ENCODE measurements around the gene MYH16. TPM values are rescaled to one million over a fixed set of nuclear protein-coding genes. Genes with fewer than 3 reads are reported as not detected.
"Not testable (repeated sequence)": the region's sequence is repeated elsewhere in the genome, so short reads cannot be mapped to it uniquely, and the experiment has no call there.

The MYH16 gene
- not detected for total RNA-seq (ENCODE audit: insufficient read depth, low replicate concordance)

DNA sequence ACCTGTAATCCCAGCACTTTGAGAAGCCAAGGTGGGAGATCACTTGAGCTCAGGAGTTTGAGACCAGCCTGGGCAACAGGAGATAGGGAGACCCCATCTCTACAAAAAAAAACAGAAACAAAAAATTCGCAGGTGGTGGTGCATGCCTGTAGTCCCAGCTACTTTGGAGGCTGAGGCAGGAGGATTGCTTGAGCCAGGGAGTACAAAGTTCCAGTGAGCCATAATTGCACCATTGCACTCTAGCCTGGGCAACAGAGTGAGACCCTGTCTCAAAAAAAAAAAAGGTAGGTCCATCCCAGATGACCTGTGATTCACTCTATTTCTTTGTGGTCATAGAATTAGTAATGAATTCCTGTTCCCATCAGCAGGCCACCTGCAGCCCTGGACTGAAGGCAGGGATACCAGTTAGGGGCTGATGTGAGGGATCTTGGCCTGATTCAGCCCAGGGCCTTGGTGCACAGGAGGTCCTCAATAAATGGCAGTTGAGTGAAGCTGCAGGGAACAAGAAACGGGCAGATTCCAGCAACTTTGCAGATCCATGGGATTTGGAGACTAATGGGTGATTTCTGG lies at the start of gene MYH16:
MYH16 (plus strand) TSS at position 364 of the 570 bp plus-strand sequence.
- DNase-seq (ENCODE audit: low spot score), result no peak

DNA sequence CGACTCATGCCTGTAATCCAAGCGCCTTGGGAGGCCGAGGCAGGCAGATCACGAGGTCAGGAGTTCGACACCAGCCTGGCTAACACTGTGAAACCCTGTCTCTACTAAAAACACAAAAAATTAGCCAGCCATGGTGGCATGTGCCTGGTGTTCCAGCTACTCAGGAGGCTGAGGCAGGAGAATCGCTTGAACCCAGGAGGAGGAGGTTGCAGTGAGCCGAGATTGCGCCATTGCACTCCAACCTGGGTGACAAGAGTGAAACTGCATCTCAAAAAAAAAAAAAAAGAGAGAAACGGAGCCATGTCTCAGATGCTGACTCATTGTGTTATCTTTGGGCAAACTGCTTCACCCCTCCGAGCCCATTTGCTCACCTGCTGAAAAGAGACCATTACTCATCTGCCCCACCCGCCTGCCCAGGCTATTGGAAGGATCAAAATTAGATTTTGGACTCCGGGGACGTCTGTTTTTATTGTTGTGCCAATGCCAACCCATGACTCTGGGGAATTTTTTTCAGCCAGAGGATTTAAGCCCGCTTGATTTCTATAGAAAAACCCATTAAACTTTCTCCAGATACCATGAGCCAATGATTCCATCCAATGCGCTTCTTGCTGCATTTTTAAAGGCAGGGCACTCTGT lies 48.3 kb upstream of the MYH16 start:
- DNase-seq (ENCODE audit: low spot score), result not testable (repeated sequence)

DNA sequence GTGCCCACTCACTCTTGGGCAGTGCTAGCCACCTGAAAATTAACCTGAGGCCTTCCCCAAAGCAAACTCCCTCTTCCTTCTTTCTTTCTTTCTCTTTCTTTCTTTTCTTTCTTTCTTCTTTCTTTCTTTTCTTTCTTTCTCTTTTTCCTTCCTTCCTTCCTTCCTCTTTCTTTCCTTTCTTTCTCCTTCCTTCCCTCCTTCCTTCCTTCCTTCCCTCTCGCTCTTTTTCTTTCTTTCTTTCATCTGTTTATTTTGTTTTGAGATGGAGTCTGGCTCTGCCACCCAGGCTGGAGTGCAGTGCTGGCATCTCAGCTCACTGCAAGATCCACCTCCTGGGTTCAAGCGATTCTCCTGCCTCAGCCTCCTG lies 47.8 kb upstream of the MYH16 start:
- no peak for DNase-seq (ENCODE audit: low spot score)

- DNase-seq (ENCODE audit: low spot score), result no peak
These were observed 43.4 kb upstream of the MYH16 start for GRCh38 chr7:99229234-99229633.

DNA sequence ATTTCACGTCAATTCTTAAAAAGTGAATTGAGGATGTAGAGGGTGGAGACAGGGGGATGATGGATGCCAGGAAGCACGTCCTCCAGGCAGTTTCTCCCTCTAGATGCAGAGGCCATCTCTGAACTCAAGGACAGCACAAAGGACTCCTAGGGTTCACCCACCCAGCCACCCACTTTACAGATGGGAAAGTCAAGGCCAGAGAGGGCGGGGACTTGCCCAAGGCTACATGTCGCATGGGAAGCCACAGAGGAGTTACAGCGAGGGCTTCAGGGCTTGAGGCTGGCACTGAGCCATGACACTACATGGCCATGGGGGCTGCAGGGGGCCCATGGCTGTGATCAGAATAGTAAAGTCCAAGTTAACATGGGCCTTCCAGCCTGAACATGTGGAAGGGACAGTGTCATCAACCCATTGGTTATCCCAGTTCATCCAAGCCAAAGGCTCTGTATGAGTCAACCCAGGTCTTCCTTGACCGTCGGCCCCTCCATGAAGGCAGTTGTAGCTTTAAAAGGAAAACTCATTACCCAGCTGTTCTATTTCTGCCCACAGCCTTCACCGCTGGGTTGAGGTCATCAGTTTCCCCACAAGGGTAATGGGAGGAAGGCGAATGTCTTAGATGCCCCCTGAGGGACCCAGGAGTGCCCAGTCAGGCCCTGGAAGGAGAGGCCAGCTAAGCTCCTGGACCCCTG lies 40.4 kb upstream of the MYH16 start:
- DNase-seq (ENCODE audit: low spot score), result no peak

DNA sequence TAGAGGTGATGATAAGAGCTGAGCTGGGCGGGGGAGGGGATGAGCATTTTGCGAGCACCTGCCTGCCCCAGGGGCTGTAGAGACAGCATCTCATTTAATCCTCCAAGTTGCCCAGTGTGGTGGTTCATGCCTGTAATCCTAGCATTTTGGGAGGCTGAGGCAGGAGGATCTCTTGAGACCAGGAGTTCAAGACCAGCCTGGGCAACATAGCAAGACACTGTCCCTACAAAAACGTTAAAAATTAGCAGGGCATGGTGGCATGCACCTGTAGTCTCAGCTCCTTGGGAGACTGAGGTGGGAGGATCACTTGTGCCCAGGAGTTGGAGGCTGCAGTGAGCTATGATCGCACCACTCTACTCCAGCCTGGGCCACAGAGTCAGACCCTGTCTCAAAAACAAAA lies 39.7 kb upstream of the MYH16 start:
- not testable (repeated sequence) for DNase-seq (ENCODE audit: low spot score)

DNA sequence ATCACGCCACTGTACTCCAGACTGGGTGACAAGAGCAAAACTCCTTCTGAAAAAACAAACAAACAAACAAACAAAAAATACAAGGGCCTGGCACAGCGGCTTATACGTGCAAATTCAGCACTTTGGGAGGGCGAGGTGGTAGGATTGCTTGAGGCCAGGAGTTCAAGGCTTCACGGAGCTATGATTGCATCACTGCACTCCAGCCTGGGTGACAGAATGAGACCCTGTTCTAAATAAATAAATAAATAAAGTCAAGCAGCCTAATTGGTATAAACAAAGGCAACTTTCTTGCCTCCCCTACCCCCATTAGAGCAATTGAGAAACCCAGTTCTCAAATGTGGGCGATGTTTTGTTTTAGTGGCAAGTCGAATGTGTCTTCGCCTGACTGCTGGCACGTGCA lies 38.5 kb upstream of the MYH16 start:
- no peak for DNase-seq (ENCODE audit: low spot score)

GRCh38 chr7:99235925-99236324 lies 36.7 kb upstream of the MYH16 start:
- no peak for DNase-seq (ENCODE audit: low spot score)

DNA sequence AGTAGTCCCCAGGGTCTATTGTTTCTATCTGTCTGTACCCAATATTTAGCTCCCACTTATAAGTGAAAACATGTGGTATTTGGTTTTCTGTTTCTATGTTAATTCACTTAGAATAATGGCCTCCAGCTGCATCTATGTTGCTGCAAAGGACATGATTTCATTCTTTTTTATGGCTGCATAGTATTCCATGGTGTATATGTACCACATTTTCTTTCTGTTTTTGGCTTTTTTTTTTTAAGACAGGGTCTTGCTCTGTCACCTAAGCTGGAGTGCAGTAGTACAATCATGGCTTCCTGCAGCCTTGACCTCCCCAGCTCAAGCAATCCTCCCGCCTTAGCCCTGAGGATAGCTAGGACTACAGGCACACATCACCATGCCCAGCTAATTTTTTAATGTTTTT lies 34.8 kb upstream of the MYH16 start:
- not testable (repeated sequence) for DNase-seq (ENCODE audit: low spot score)

GRCh38 chr7:99238558-99239341 lies 33.9 kb upstream of the MYH16 start:
- no peak for DNase-seq (ENCODE audit: low spot score)

- peak; percentile 74 for DNase-seq (ENCODE audit: low spot score)
These were observed 30.0 kb upstream of the MYH16 start for GRCh38 chr7:99242682-99243081.

DNA sequence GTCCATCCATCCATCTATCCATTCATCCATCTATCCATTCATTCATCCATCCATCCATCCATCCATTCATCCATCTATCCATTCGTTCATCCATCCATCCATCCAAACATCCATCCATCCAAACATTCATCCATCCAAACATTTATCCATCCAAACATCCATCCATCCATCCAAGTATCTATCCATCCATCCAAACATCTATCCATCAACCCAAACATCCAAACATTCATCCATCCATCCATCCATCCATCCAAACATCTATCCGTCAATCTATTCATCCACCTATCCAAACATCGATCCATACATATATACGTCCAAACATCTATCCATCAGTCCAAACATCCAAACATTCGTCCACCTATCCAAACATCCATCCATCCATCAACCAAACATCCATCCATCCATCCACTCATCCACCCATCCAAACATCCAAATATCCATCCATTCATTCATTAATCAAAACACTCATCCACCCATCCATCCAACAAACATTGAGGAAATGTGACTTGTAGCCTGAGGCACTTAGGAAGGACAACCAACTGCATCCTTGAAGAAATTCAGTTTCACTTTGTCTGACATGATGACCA lies 28.8 kb upstream of the MYH16 start:
- DNase-seq (ENCODE audit: low spot score), result no peak

GRCh38 chr7:99244939-99245338 lies 27.7 kb upstream of the MYH16 start:
- no peak for DNase-seq (ENCODE audit: low spot score)

GRCh38 chr7:99248391-99249095 lies 24.1 kb upstream of the MYH16 start:
- no peak for DNase-seq (ENCODE audit: low spot score)

- DNase-seq (ENCODE audit: low spot score), result no peak
These were observed 22.6 kb upstream of the MYH16 start for GRCh38 chr7:99249985-99250575.

GRCh38 chr7:99252166-99252895 lies 20.3 kb upstream of the MYH16 start:
- no peak for DNase-seq (ENCODE audit: low spot score)

DNA sequence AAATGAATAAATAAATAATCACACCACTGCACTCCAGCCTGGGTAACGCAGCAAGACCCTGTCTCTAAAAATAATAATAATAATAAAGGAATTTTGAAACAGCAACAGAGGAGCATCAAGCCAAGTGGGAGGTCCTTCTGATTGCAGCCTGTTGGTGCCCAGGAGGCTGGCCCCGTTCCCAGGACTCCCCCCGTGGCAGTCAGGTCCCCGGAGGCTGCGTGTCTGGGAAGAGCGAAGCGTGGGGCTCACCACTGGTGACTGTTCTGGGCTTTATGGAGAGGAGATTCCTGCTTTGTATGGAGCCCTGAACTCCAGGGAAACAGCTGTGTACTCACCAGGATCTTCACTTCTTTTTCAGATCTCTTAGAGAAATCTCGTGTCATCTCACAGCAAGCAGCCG lies 19.3 kb upstream of the MYH16 start:
- no peak for DNase-seq (ENCODE audit: low spot score)

GRCh38 chr7:99254390-99254789 lies 18.2 kb upstream of the MYH16 start:
- no peak for DNase-seq (ENCODE audit: low spot score)

DNA sequence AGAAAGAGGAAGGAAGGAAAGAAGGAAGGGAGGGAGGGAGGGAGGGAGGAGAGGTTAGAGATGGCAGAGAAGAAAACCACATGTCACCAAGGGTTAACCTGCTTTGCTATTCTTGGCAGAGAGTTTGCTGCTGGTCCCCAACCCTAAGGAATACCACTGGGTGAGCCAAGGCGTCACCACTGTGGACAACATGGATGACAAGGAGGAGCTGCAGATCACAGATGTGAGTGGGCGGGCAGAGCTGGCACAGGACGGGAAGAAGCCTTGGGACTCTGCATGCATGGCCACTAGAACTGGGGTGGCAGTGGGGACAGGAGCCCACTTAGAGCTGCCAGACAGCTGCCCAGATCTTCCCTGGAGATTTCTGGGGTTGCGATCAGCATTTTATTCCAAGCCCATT lies 17.2 kb upstream of the MYH16 start:
- no peak for DNase-seq (ENCODE audit: low spot score)

- no peak for DNase-seq (ENCODE audit: low spot score)
These were observed 15.6 kb upstream of the MYH16 start for GRCh38 chr7:99257065-99257464.
